Lung (tissue), 16 donors: Measurements from ENCODE around the gene PGD. TPM values are rescaled to one million over a fixed set of nuclear protein-coding genes. Genes with fewer than 3 reads are reported as not detected.

Experiments used
- ATAC-seq: fragments of 200-7000 bp; cut with Tn5 transposase; one replicate; pipeline ENCODE4 v1.9.1; 2020; ENCODE audit warnings: moderate number of reproducible peaks; ENCODE audit not compliant: insufficient read depth, low FRiP score
- DNase-seq, 3 donors: peaks; one replicate each; pipeline ENCODE4 v3.0.0-alpha.2; 2013 to 2017
- H3K27ac ChIP-seq, 2 donors: one replicate each; pipeline ENCODE4 v1.5.1; 2013; ENCODE audit warnings: mild to moderate bottlenecking in 2 of 2, moderate library complexity in 2 of 2, control low read depth in 1 of 2, inconsistent platforms in 1 of 2, low read depth in 1 of 2, low read length in 1 of 2
- H3K27me3 ChIP-seq, 3 donors: one replicate each; pipeline ENCODE4 v1.5.1; 2013; ENCODE audit warnings: low read length in 2 of 3; ENCODE audit not compliant: control insufficient read depth in 3 of 3, insufficient read depth in 3 of 3
- H3K36me3 ChIP-seq, 4 donors: one replicate each; pipeline ENCODE4 v1.5.1; 2013; ENCODE audit warnings: low read length in 4 of 4, mild to moderate bottlenecking in 1 of 4, moderate library complexity in 1 of 4; ENCODE audit not compliant: control insufficient read depth in 4 of 4, insufficient read depth in 4 of 4
- H3K4me1 ChIP-seq, 5 donors: one replicate each; pipeline ENCODE4 v1.5.1; 2013; ENCODE audit warnings: low read length in 5 of 5, mild to moderate bottlenecking in 2 of 5, moderate library complexity in 1 of 5; ENCODE audit not compliant: control insufficient read depth in 5 of 5, insufficient read depth in 5 of 5
- H3K4me3 ChIP-seq: one replicate; pipeline ENCODE4 v1.5.1; 2013; ENCODE audit warnings: mild to moderate bottlenecking, control low read depth, moderate library complexity
- H3K9ac ChIP-seq, 2 donors: one replicate each; pipeline ENCODE4 v1.5.1; 2013; ENCODE audit warnings: low read length in 2 of 2, control low read depth in 1 of 2; ENCODE audit not compliant: insufficient read depth in 1 of 2
- H3K9me3 ChIP-seq, 4 donors: one replicate each; pipeline ENCODE4 v1.5.1; 2013; ENCODE audit warnings: low read length in 3 of 4, mild to moderate bottlenecking in 1 of 4, moderate library complexity in 1 of 4; ENCODE audit not compliant: control insufficient read depth in 4 of 4, insufficient read depth in 3 of 4
- CTCF ChIP-seq: IDR thresholded peaks from 2 replicates; pipeline ENCODE4 v1.5.1; 2012; ENCODE audit warnings: mild to moderate bottlenecking; ENCODE audit errors: control extremely low read depth, extremely low read depth
- WGBS, 2 donors: extraction: QIAGEN DNeasy Blood & Tissue Kit; methylation state at CpG; one replicate each; pipeline ENCODE4 v1.1.7; 2013; 5-methylcytosine and 5-hydroxymethylcytosine counted together
- long read RNA-seq, 5 donors: transcript quantifications; one replicate each; lab custom pipeline, GENCODE V29; 2026
- polyA plus RNA-seq, 2 donors: library from polyadenylated mRNA; stranded (reverse); fragments of 200-250 nt; gene quantifications; one replicate each; pipeline ENCODE4 v1.2.1, GENCODE V29; 2013
- total RNA-seq, 2 donors: library from RNA; depleted of rRNA in 1 of 2; stranded (reverse); fragments of >200 nt in 1 of 2; gene quantifications; one replicate each; pipeline ENCODE4 v1.2.1, GENCODE V29; 2014 to 2021
- donor health status: control.
- donor health status: control.
- donor health status: Bipolar disorder and iron deficiency.
- donor health status: healthy.
- donor health status: DM: yes; HTN: yes; CAD: no.

Gene PGD
- total RNA-seq: 100 to 1,000 TPM in 1 of 2 donors, 10 to 100 TPM in 1; 47.8 to 234 TPM
- polyA plus RNA-seq: 100 to 1,000 TPM in 1 of 2 donors, 10 to 100 TPM in 1; 94.5 to 421 TPM
- long read RNA-seq, donor 1, transcript PGD-201 (13 exons, 1,885 nt): major isoform, 39 of 52 reads
- long read RNA-seq, donor 1, partial matches to known transcripts: 13 of 52 reads
- long read RNA-seq, donor 1, other reads (novel, unspliced or antisense): 0 of 52 reads
- long read RNA-seq, donor 2, transcript PGD-201 (13 exons, 1,885 nt): major isoform, 9 of 16 reads
- long read RNA-seq, donor 2, partial matches to known transcripts: 7 of 16 reads
- long read RNA-seq, donor 2, other reads (novel, unspliced or antisense): 0 of 16 reads
- long read RNA-seq, donor 3, transcript PGD-201 (13 exons, 1,885 nt): major isoform, 16 of 16 reads
- long read RNA-seq, donor 3, partial matches to known transcripts: 0 of 16 reads
- long read RNA-seq, donor 3, other reads (novel, unspliced or antisense): 0 of 16 reads
- long read RNA-seq, donor 4, transcript PGD-201 (13 exons, 1,885 nt): major isoform, 10 of 10 reads
- long read RNA-seq, donor 4, partial matches to known transcripts: 0 of 10 reads
- long read RNA-seq, donor 4, other reads (novel, unspliced or antisense): 0 of 10 reads
- long read RNA-seq, donor 5, transcript PGD-201 (13 exons, 1,885 nt): major isoform, 42 of 64 reads
- long read RNA-seq, donor 5, partial matches to known transcripts: 22 of 64 reads
- long read RNA-seq, donor 5, other reads (novel, unspliced or antisense): 0 of 64 reads

DNA sequence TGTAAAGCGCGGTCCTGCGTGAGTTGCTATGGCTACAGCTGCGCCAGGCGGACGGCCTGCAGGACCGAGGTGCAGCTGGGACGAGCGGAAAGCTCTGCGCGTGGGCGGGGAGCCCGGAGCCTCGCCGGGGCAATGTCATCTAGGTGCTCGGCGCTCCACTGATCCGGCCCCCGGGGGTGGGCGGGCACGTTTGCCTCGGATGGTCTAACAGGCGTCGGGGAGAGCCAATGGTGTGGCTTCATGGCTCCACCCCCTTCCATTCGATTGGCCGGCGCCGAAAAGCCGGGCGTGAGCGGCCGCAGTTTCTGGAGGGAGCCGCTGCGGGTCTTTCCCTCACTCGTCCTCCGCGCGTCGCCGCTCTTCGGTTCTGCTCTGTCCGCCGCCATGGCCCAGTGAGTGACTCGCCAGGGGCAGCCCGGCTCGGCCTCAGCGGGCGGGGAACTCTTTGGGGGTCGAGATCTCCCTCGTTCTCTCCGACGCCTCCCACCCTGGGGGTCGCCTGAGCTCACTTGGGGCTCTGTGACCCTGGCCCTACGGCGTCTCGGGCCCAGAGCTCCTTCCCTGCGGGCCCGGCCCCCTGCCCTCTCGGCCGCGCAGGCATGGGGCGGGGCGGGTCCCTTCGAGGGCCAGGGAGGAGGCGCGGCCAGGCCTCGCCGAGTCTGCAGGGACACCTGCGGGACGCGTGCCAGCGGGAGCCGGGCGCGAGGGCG is at the start of gene PGD:
Gene PGD, plus strand, starts transcription at position 331 of the 710 bp plus-strand sequence. Its CDS starts 54 bp downstream, at position 385.
- 0% methylated on average over 69 to 76 of the region's 76 CpGs for WGBS, 2 donors
- peaks cover 0 to 1% (median 0%) of the 10 kb centered on the region in 4 donors for H3K9me3 ChIP-seq
- H3K27ac ChIP-seq: peak within 1 kb of the TSS; percentile 76 to 93
- H3K9ac ChIP-seq: peak within 1 kb of the TSS; percentile 68 to 76
- TF ChIP-seq CTCF: no peak
- H3K4me3 ChIP-seq: peak within 1 kb of the TSS; percentile 96
- H3K27me3 ChIP-seq: no peaks in the 10 kb centered on the region
- peaks cover 5 to 10% (median 6%) of the 10 kb centered on the region in 4 donors for H3K36me3 ChIP-seq
- peak; percentile 98 to 99 (median 98) for DNase-seq
- peak; percentile 98 for ATAC-seq
- H3K4me1 ChIP-seq: peaks cover 0 to 10% (median 6%) of the 10 kb centered on the region in 5 donors

- Histone ChIP-seq H3K27ac (no peak overlapping the region), H3K9ac (peak overlapping the region; percentile 25 to 32), H3K4me3 (no peak overlapping the region), H3K36me3 (peaks cover 0 to 16% (median 10%) of the 10 kb centered on the region in 4 donors), H3K27me3 (no peaks in the 10 kb centered on the region), H3K9me3 (no peaks in the 10 kb centered on the region), H3K4me1 (no peaks in the 10 kb centered on the region)
- TF ChIP-seq CTCF: no peak
- ATAC-seq: no peak
- DNase-seq: peak in 2 of 3 donors; percentile 22 to 35
- 75 to 84% methylated on average over 4 of the region's 4 CpGs for WGBS, 2 donors
Observed at GRCh38 chr1:10353282-10353681, 45.6 kb upstream of the PGD start.

GRCh38 chr1:10353693-10354092 is 45.2 kb upstream of the PGD start:
- no peaks in the 10 kb centered on the region for H3K4me1 ChIP-seq
- no peak overlapping the region for H3K4me3 ChIP-seq
- peaks cover 0 to 16% (median 8%) of the 10 kb centered on the region in 4 donors for H3K36me3 ChIP-seq
- H3K9me3 ChIP-seq: no peaks in the 10 kb centered on the region
- peak overlapping the region; percentile 25 to 32 for H3K9ac ChIP-seq
- no peaks in the 10 kb centered on the region for H3K27me3 ChIP-seq
- ATAC-seq (no peak), DNase-seq (peak in 1 of 3 donors; percentile 21)
- H3K27ac ChIP-seq: no peak overlapping the region
- TF ChIP-seq CTCF: no peak
- WGBS, 2 donors: 74 to 89% methylated on average over 2 of the region's 2 CpGs
